K562 (cell line): ENCODE results near the gene FYB1. TPM values are rescaled to one million over a fixed set of nuclear protein-coding genes. Genes with fewer than 3 reads are reported as not detected.
A peak's percentile ranks its signal among the peaks of the same experiment; 100 is the strongest.

Experiments used
- ATAC-seq: fragments of 200-7000 bp; cut with Tn5 transposase; 3 replicates; pipeline ENCODE4 v1.9.1; 2020; ENCODE audit warnings: moderate library complexity
- BruUV-seq: library from RNA; stranded (reverse); fragments of 400-500 nt; replicated peaks from 2 replicates; lab custom pipeline; 2021; lab: Mats Ljungman, UMichigan
- CTCF ChIA-PET: fragments of 300-600 bp; formaldehyde crosslinking; extraction: SDS; loops from one replicate; lab custom pipeline; 2021; ENCODE audit warnings: low intra/inter-chr PET ratio; lab: Yijun Ruan, JAX
- POLR2A ChIA-PET: fragments of 300-600, 350-650 bp; sonication (Branson Sonifier 250); formaldehyde crosslinking; extraction: SDS; loops from one replicate; lab custom pipeline; 2021; ENCODE audit warnings: antibody characterized with exemption, inconsistent platforms; lab: Yijun Ruan, JAX
- DNase-seq, 4 experiments: peaks; one replicate each; pipeline versions ENCODE4 v3.0.0 to v3.0.0-alpha.2; 2011 to 2018; ENCODE audit warnings: low spot score in 3 of 4, mixed read lengths in 3 of 4; ENCODE audit errors: extremely low read depth in 1 of 4
- FAIRE-seq: peaks from 2 replicates; lab custom pipeline; 2011; peaks lifted over from hg19 to GRCh38; lab: Jason Lieb, UNC
- H2AFZ ChIP-seq: 2 replicates; pipeline ENCODE4 v1.6.0; 2011; ENCODE audit warnings: low read depth, low read length, control low read depth, inconsistent platforms
- H3K27ac ChIP-seq: fragments of 200-600 bp; 3 replicates; pipeline ENCODE4 v1.8.0; 2011; ENCODE audit warnings: low read depth, mild to moderate bottlenecking, control low read depth, inconsistent platforms, low read length, moderate library complexity, mixed read lengths; ENCODE audit errors: extremely low read depth
- H3K27me3 ChIP-seq, 2 experiments: fragments of 300-600 bp in 1 of 2; 2 replicates in 1 of 2; 3 replicates in 1 of 2; pipeline versions ENCODE4 v1.6.0 to v1.8.0; 2011; ENCODE audit warnings: inconsistent platforms in 2 of 2, low read length in 2 of 2, mild to moderate bottlenecking in 1 of 2, mixed read lengths in 1 of 2, moderate library complexity in 1 of 2; ENCODE audit not compliant: control insufficient read depth in 2 of 2, insufficient read depth in 2 of 2
- H3K36me3 ChIP-seq: fragments of 300-600 bp; 3 replicates; pipeline ENCODE4 v1.8.0; 2011; ENCODE audit warnings: mild to moderate bottlenecking, low read length, inconsistent platforms; ENCODE audit not compliant: control insufficient read depth, insufficient read depth
- H3K4me1 ChIP-seq, 2 experiments: fragments of 200-600 bp in 1 of 2; replicated peaks in 1 of 2; 2 replicates in 1 of 2; 3 replicates in 1 of 2; pipeline versions ENCODE4 v1.5.1 to v1.8.0; 2011; ENCODE audit warnings: inconsistent platforms in 2 of 2, low read length in 2 of 2, mild to moderate bottlenecking in 1 of 2, mixed read lengths in 1 of 2, moderate library complexity in 1 of 2; ENCODE audit not compliant: control insufficient read depth in 2 of 2, insufficient read depth in 2 of 2
- H3K4me2 ChIP-seq: 2 replicates; pipeline ENCODE4 v1.6.1; 2011; ENCODE audit warnings: low read length, control low read depth, inconsistent platforms, mixed read lengths; ENCODE audit not compliant: insufficient read depth
- H3K4me3 ChIP-seq: fragments of 200-600 bp; sonication (generic), shearing (Covaris generic); 2 replicates; pipeline ENCODE4 v1.5.1; 2016; ENCODE audit warnings: control low read depth, inconsistent platforms
- H3K79me2 ChIP-seq: fragments of 200-600 bp; 3 replicates; pipeline ENCODE4 v1.8.0; 2011; ENCODE audit warnings: low read length, inconsistent platforms; ENCODE audit not compliant: control insufficient read depth, insufficient read depth
- H3K9ac ChIP-seq, 2 experiments: 2 replicates each; pipeline versions ENCODE4 v1.6.0 to v1.6.1; 2011; ENCODE audit warnings: low read depth in 2 of 2, low read length in 2 of 2, control low read depth in 1 of 2, inconsistent platforms in 1 of 2, mild to moderate bottlenecking in 1 of 2, mixed read lengths in 1 of 2; ENCODE audit not compliant: insufficient read depth in 1 of 2
- H3K9me1 ChIP-seq: one replicate; pipeline ENCODE4 v1.6.0; 2011; ENCODE audit warnings: inconsistent platforms, mild to moderate bottlenecking, low read length, moderate library complexity; ENCODE audit not compliant: control insufficient read depth, insufficient read depth
- H3K9me3 ChIP-seq: replicated peaks from 2 replicates; pipeline ENCODE4 v1.5.1; 2011; ENCODE audit warnings: low read depth, low read length, inconsistent platforms; ENCODE audit not compliant: control insufficient read depth, insufficient read depth
- H4K20me1 ChIP-seq: replicated peaks from 2 replicates; pipeline ENCODE4 v1.6.1; 2011; ENCODE audit warnings: low read length, inconsistent platforms, mixed read lengths; ENCODE audit not compliant: control insufficient read depth, insufficient read depth
- CREM ChIP-seq: IDR thresholded peaks from 2 replicates; pipeline ENCODE4 v1.6.1; 2014; ENCODE audit warnings: antibody characterized with exemption, low read depth
- ELF2 ChIP-seq: fragments of 250-450 bp; sonication (Bioruptor Pico); IDR thresholded peaks from 2 replicates; pipeline ENCODE4 v1.5.0; 2021; ENCODE audit warnings: mild to moderate bottlenecking
- MEIS2 ChIP-seq: fragments of 450-650 bp; IDR thresholded peaks from 2 replicates; pipeline ENCODE4 v1.6.1; 2014; ENCODE audit warnings: mild to moderate bottlenecking; ENCODE audit not compliant: partially characterized antibody
- NFE2L1 ChIP-seq: fragments of 450-650 bp; IDR thresholded peaks from 2 replicates; pipeline ENCODE4 v1.6.1; 2016; ENCODE audit warnings: missing genetic modification characterization, low read depth, mild to moderate bottlenecking, missing compliant biosample characterization, moderate library complexity, borderline replicate concordance
- WGBS: fragments of 100-300 bp; shearing (Covaris generic); methylation state at CpG from one replicate; pipeline ENCODE4 v1.1.6; 2016; ENCODE audit warnings: low coverage, mixed read lengths; ENCODE audit not compliant: insufficient coverage; ENCODE audit errors: missing lambda C conversion rate; 5-methylcytosine and 5-hydroxymethylcytosine counted together
- in situ Hi-C: fragments of 300-500 bp; cut with MboI; formaldehyde crosslinking; loops from 4 replicates; pipeline ENCODE4 v1.15.0; 2018; ENCODE audit warnings: inconsistent platforms, mixed read lengths
- intact Hi-C: fragments of 100-400 bp; cut with micrococcal nuclease; formaldehyde crosslinking; loops from 2 replicates; pipeline ENCODE4 v1.14.2; 2022
- polyA plus RNA-seq, 8 experiments: library from polyadenylated mRNA; depleted of rRNA in 4 of 8; stranded (reverse) in 5 of 8; unstranded in 3 of 8; fragments of >200 nt; fragmentation: Nextera tagmentation in 2 of 8; fragmentation: Illumina TruSeq in 1 of 8; extraction: Ambion mirVana in 2 of 8; extraction: Trizol in 1 of 8; gene quantifications; 2 replicates each; pipeline versions ENCODE4 v1.2.1 to v1.2.3, GENCODE V29; 2011 to 2014; ENCODE audit warnings: inconsistent platforms in 1 of 8, missing spikeins in 1 of 8
- total RNA-seq, 7 experiments: library from RNA; depleted of rRNA in 6 of 7; stranded (reverse); fragments of >200 nt in 6 of 7; fragmentation: Illumina TruSeq in 2 of 7; extraction: Trizol in 2 of 7; gene quantifications; 2 replicates each; pipeline versions ENCODE4 v1.2.1 to v1.2.3, GENCODE V29; 2011 to 2021; ENCODE audit warnings: low replicate concordance in 1 of 7

The FYB1 gene
- total and polyA plus RNA-seq, 9 of the 15 experiments (the other 6 are each of a cell fraction or from before 2014, with no cell fraction given), result 4.7 to 31.5 (median 9.7) TPM

GRCh38 chr5:39146831-39147540 lies 72.4 kb downstream of the FYB1 start:
- ChIA-PET CTCF (interaction anchor here (0.8 kb wide), 1 partner anchor 70 kb away, joined by 3 read pairs; no protein-coding TSS in a partner anchor), POLR2A (no interaction called here)
- Histone ChIP-seq H3K27me3 (no peaks in the 10 kb centered on the region), H3K4me2 (no peak overlapping the region), H4K20me1 (no peaks in the 10 kb centered on the region), H3K36me3 (no peaks in the 10 kb centered on the region), H2AFZ (peak overlapping the region; percentile 36; the same call in 1 of the 2 replicates), H3K9ac (no peak overlapping the region), H3K4me3 (no peak overlapping the region), H3K9me1 (no peaks in the 10 kb centered on the region), H3K79me2 (no peaks in the 10 kb centered on the region), H3K27ac (no peak overlapping the region), H3K9me3 (no peaks in the 10 kb centered on the region), H3K4me1 (peaks cover 0 to 14% of the 10 kb centered on the region in 2 experiments; a peak in 3 of 5 replicates)
- WGBS, result 51% methylated on average over 4 of the region's 4 CpGs
- intact Hi-C loops (loop anchor here (5.0 to 10.0 kb wide), 3 partner anchors 155 to 428 kb away; no protein-coding TSS in a partner anchor), in situ Hi-C loops (loop anchor here (5.0 kb wide), 2 partner anchors 135 to 225 kb away; no protein-coding TSS in a partner anchor)
- DNase-seq (no peak), ATAC-seq (peak; percentile 36; the same call in 2 of the 3 replicates), FAIRE-seq (no peak)
- TF ChIP-seq NFE2L1 (tag), result no peak
- no TSS peak for BruUV-seq

DNA sequence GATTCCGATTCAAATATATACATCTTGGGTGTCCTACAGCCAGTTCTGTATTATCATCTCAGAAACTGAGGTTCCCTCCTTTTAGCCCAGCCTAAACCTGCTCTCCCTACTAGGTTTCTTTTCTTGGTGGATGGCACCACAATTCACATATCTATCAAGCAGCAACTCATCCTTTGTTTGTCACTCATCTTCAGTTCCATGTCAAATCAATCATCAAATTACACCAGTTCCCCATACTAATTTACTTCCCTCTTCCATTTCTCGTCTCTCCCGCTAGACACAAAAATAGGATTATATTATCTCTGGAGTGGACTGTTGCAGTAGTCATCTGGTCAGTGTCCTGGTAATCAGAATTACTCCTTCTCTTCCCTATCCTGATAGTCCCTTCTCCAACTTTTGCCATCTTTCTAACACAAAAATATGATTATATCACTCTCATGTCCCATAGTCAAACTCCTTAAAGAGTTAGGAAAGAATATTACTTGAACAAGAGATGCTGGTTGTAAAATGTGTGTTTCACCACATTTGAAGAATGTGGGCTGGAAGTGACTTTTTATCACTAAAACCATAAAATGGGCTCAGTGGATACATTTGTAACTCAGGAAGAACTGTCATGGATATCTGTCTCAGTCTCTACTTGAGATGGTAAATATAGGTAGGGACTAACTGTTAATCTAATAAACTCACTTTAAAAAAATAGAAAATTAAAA lies 76.1 kb downstream of the FYB1 start:
- TF ChIP-seq MEIS2, result peak; percentile 74
- no peak for TF ChIP-seq CREM
- 0 out of 2 replicates have a peak, but pooled peaks have one; percentile 28 for TF ChIP-seq ELF2 (CRISPR knock-in tag)
- Histone ChIP-seq H3K9ac (no peak overlapping the region), H3K4me1 (peaks cover 0 to 8% of the 10 kb centered on the region in 2 experiments; a peak in 3 of 5 replicates), H3K4me2 (no peak overlapping the region), H3K9me3 (no peaks in the 10 kb centered on the region), H3K27me3 (no peaks in the 10 kb centered on the region), H3K36me3 (no peaks in the 10 kb centered on the region), H3K27ac (no peak overlapping the region), H3K4me3 (no peak overlapping the region), H3K79me2 (no peaks in the 10 kb centered on the region), H3K9me1 (no peaks in the 10 kb centered on the region), H4K20me1 (no peaks in the 10 kb centered on the region), H2AFZ (peak overlapping the region; percentile 22; the same call in 1 of the 2 replicates)
- CTCF ChIA-PET, result no interaction called here
- FAIRE-seq (no peak), DNase-seq (no peak), ATAC-seq (no peak)
- WGBS, result 47% methylated on average over 3 of the region's 3 CpGs
- no TSS peak for BruUV-seq
- in situ Hi-C loops, result no loop called here
- POLR2A ChIA-PET, result interaction anchor here (0.6 to 1.6 kb wide), 3 partner anchors 12 to 38 kb away, joined by 3 to 4 read pairs (median 4); no protein-coding TSS in a partner anchor
- intact Hi-C loops, result loop anchor here (10.0 kb wide), 1 partner anchor 431 kb away; no protein-coding TSS in a partner anchor
